ENCODE measurements around the gene PMP22. TPM values are rescaled to one million over a fixed set of nuclear protein-coding genes. Genes with fewer than 3 reads are reported as not detected.

The PMP22 gene
- total and polyA plus RNA-seq, 2 donors, result 12.5 to 74.0 TPM

DNA sequence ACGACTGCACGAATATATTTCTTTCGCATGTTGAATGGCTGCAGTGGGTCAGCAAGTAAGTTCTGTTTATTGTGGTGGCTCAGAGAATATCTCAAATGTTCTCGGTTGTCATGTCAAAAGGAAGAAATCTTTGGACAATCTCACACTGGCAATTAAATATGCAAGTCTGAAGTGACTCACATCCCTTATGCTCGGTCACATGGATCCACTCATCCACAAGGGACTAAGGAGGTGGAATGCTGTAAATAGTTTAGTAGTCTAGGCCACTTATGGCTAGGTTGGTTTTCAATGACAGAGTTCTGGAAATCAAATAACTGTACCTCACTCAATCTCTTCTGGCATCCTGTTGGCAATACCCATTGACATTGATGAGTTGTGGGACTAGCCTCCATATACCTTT, 33.0 kb upstream of the PMP22 start:
- Histone ChIP-seq H3K36me3 (ENCODE audit: control insufficient read depth in 2 of 2, insufficient read depth in 2 of 2, low read length in 1 of 2) (no peaks in the 10 kb centered on the region), H3K4me3 (ENCODE audit: low read length in 2 of 2) (no peak overlapping the region), H3K27me3 (ENCODE audit: control insufficient read depth in 2 of 2, insufficient read depth in 1 of 2, low read length in 1 of 2) (no peaks in the 10 kb centered on the region), H3K27ac (ENCODE audit: low read depth in 1 of 2, low read length in 1 of 2) (no peak overlapping the region), H3K9me3 (ENCODE audit: control insufficient read depth in 2 of 2, insufficient read depth in 1 of 2, low read length in 1 of 2) (no peaks in the 10 kb centered on the region), H3K4me1 (ENCODE audit: control insufficient read depth in 2 of 2, insufficient read depth in 2 of 2, low read length in 2 of 2) (no peaks in the 10 kb centered on the region)
- 89% methylated on average over 5 of the region's 5 CpGs for WGBS
- no peak for DNase-seq (ENCODE audit: low read depth in 6 of 9, low spot score in 9 of 9)

DNA sequence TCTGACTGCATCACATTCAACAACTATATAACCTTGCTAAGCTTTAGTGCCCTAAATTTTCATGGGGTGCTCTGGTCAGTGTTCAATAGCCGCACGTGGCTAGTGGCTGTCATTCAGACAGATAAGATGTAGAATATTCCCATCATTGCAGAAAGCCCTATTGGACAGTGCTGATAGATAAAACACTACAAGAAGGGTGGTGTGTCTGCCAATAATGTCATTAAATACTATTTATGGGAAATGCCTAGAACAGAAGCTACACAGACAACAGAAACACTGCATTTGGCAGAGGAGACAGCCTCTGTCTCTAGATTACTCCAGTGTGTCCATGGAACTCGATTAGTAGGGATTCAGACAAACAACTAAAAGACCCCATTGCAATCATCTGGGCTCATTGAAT, 28.4 kb upstream of the PMP22 start:
- no peaks in the 10 kb centered on the region for H3K4me1 ChIP-seq (ENCODE audit: control insufficient read depth in 2 of 2, insufficient read depth in 2 of 2, low read length in 2 of 2)
- H3K27me3 ChIP-seq (ENCODE audit: control insufficient read depth in 2 of 2, insufficient read depth in 1 of 2, low read length in 1 of 2), result no peaks in the 10 kb centered on the region
- no peaks in the 10 kb centered on the region for H3K36me3 ChIP-seq (ENCODE audit: control insufficient read depth in 2 of 2, insufficient read depth in 2 of 2, low read length in 1 of 2)
- H3K4me3 ChIP-seq (ENCODE audit: low read length in 2 of 2), result no peak overlapping the region
- no peak overlapping the region for H3K27ac ChIP-seq (ENCODE audit: low read depth in 1 of 2, low read length in 1 of 2)
- no peak for DNase-seq (ENCODE audit: low read depth in 6 of 9, low spot score in 9 of 9)
- no peaks in the 10 kb centered on the region for H3K9me3 ChIP-seq (ENCODE audit: control insufficient read depth in 2 of 2, insufficient read depth in 1 of 2, low read length in 1 of 2)
- WGBS, result 89% methylated on average over 3 of the region's 3 CpGs

DNA sequence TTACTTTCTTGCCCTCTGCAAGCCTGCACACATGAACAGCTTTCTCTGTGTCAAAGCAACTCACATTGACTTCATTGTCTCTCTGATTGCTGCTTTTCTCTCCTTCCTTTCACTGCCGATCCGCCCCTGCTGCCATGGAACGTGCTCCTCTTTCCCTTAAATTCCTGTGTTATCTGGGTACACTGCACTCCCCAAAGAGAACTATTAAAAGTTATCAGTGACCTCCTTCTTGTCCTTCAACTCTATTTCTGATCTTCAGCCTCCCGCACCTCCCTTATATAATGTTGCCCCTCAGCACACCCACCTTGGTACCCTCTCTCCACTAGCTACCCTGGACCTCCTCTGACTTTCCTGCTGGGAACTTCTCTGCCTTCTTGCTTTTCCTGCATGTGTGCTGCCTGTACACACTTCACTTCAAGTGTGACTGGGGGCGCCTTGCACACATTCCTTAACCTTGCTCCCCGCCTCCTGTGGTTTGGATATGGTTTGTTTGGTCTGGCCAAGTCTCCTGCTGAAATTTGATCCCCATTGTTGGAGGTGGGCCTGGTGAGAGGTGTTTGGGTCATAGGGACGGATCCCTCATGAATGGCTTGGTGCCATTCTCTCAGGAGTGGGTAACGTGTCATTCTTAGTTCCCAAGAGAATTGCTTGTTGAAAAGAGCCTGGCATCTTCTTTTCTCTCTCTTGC, 26.7 kb upstream of the PMP22 start:
- no peak for DNase-seq (ENCODE audit: low read depth in 6 of 9, low spot score in 9 of 9)
- Histone ChIP-seq H3K9me3 (ENCODE audit: control insufficient read depth in 2 of 2, insufficient read depth in 1 of 2, low read length in 1 of 2) (no peaks in the 10 kb centered on the region), H3K27ac (ENCODE audit: low read depth in 1 of 2, low read length in 1 of 2) (no peak overlapping the region), H3K27me3 (ENCODE audit: control insufficient read depth in 2 of 2, insufficient read depth in 1 of 2, low read length in 1 of 2) (no peaks in the 10 kb centered on the region), H3K4me3 (ENCODE audit: low read length in 2 of 2) (no peak overlapping the region), H3K4me1 (ENCODE audit: control insufficient read depth in 2 of 2, insufficient read depth in 2 of 2, low read length in 2 of 2) (no peaks in the 10 kb centered on the region), H3K36me3 (ENCODE audit: control insufficient read depth in 2 of 2, insufficient read depth in 2 of 2, low read length in 1 of 2) (no peaks in the 10 kb centered on the region)
- WGBS, result 87% methylated on average over 8 of the region's 8 CpGs

GRCh38 chr17:15290605-15291004, 25.5 kb upstream of the PMP22 start:
- no peak overlapping the region for H3K27ac ChIP-seq (ENCODE audit: low read depth in 1 of 2, low read length in 1 of 2)
- 95% methylated on average over 6 of the region's 6 CpGs for WGBS

GRCh38 chr17:15289285-15290183, 24.4 kb upstream of the PMP22 start:
- no peaks in the 10 kb centered on the region for H3K36me3 ChIP-seq (ENCODE audit: control insufficient read depth in 2 of 2, insufficient read depth in 2 of 2, low read length in 1 of 2)
- H3K4me3 ChIP-seq (ENCODE audit: low read length in 2 of 2), result no peak overlapping the region
- DNase-seq (ENCODE audit: low read depth in 6 of 9, low spot score in 9 of 9), result no peak
- no peaks in the 10 kb centered on the region for H3K9me3 ChIP-seq (ENCODE audit: control insufficient read depth in 2 of 2, insufficient read depth in 1 of 2, low read length in 1 of 2)
- no peaks in the 10 kb centered on the region for H3K4me1 ChIP-seq (ENCODE audit: control insufficient read depth in 2 of 2, insufficient read depth in 2 of 2, low read length in 2 of 2)
- WGBS, result 91% methylated on average over 22 of the region's 22 CpGs
- H3K27me3 ChIP-seq (ENCODE audit: control insufficient read depth in 2 of 2, insufficient read depth in 1 of 2, low read length in 1 of 2), result no peaks in the 10 kb centered on the region
- H3K27ac ChIP-seq (ENCODE audit: low read depth in 1 of 2, low read length in 1 of 2), result no peak overlapping the region

More at GRCh38 chr17:15290605-15291004, 25.5 kb upstream of the PMP22 start:
- H3K4me3 ChIP-seq (ENCODE audit: low read length in 2 of 2), result no peak overlapping the region
- DNase-seq (ENCODE audit: low read depth in 6 of 9, low spot score in 9 of 9), result no peak
- H3K4me1 ChIP-seq (ENCODE audit: control insufficient read depth in 2 of 2, insufficient read depth in 2 of 2, low read length in 2 of 2), result no peaks in the 10 kb centered on the region
- H3K27me3 ChIP-seq (ENCODE audit: control insufficient read depth in 2 of 2, insufficient read depth in 1 of 2, low read length in 1 of 2), result no peaks in the 10 kb centered on the region
- H3K9me3 ChIP-seq (ENCODE audit: control insufficient read depth in 2 of 2, insufficient read depth in 1 of 2, low read length in 1 of 2), result no peaks in the 10 kb centered on the region
- H3K36me3 ChIP-seq (ENCODE audit: control insufficient read depth in 2 of 2, insufficient read depth in 2 of 2, low read length in 1 of 2), result no peaks in the 10 kb centered on the region

- no peaks in the 10 kb centered on the region for H3K9me3 ChIP-seq (ENCODE audit: control insufficient read depth in 2 of 2, insufficient read depth in 1 of 2, low read length in 1 of 2)
- no peak overlapping the region for H3K4me3 ChIP-seq (ENCODE audit: low read length in 2 of 2)
- H3K27me3 ChIP-seq (ENCODE audit: control insufficient read depth in 2 of 2, insufficient read depth in 1 of 2, low read length in 1 of 2), result no peaks in the 10 kb centered on the region
- no peak for DNase-seq (ENCODE audit: low read depth in 6 of 9, low spot score in 9 of 9)
- H3K36me3 ChIP-seq (ENCODE audit: control insufficient read depth in 2 of 2, insufficient read depth in 2 of 2, low read length in 1 of 2), result no peaks in the 10 kb centered on the region
- H3K4me1 ChIP-seq (ENCODE audit: control insufficient read depth in 2 of 2, insufficient read depth in 2 of 2, low read length in 2 of 2), result no peaks in the 10 kb centered on the region
- 94% methylated on average over 1 of the region's 1 CpG for WGBS
- no peak overlapping the region for H3K27ac ChIP-seq (ENCODE audit: low read depth in 1 of 2, low read length in 1 of 2)
These were observed 23.7 kb upstream of the PMP22 start for GRCh38 chr17:15288859-15289258.

DNA sequence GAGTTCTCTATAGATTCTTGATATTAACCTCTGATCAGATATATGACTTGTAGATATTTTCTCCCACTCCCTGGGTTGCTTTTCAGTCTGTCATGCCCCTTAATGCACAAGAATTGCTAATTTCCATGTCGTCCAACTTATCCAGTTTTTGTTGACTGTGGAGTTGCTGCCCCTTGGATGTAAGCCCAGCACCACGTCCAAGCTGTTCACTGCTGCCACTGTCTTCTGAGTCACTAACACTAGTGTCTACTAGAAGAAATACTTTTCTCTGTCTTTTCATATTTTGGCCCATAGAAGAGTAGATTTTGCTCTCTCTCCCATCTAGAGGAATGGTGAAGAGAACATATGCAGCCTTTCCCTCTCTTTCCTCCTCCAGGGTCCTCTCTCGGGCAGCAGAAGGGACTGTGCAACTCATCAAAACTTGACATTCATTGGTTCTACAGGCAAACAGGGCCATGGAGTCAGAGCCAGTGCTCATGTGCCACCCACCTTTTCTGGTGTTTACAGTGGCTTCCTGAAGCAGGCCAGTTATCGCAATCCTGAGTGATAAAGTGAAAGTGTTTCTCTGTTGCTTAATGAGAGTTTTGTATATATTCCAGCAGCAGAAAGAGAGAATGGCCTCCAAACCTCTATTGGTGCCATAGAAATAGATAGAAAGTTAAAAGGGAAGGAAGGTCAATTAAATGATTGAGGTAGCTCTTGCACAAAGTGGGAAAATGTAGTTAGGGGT, 22.6 kb upstream of the PMP22 start:
- Histone ChIP-seq H3K36me3 (ENCODE audit: control insufficient read depth in 2 of 2, insufficient read depth in 2 of 2, low read length in 1 of 2) (no peaks in the 10 kb centered on the region), H3K27ac (ENCODE audit: low read depth in 1 of 2, low read length in 1 of 2) (no peak overlapping the region), H3K4me1 (ENCODE audit: control insufficient read depth in 2 of 2, insufficient read depth in 2 of 2, low read length in 2 of 2) (no peaks in the 10 kb centered on the region), H3K4me3 (ENCODE audit: low read length in 2 of 2) (no peak overlapping the region), H3K9me3 (ENCODE audit: control insufficient read depth in 2 of 2, insufficient read depth in 1 of 2, low read length in 1 of 2) (no peaks in the 10 kb centered on the region), H3K27me3 (ENCODE audit: control insufficient read depth in 2 of 2, insufficient read depth in 1 of 2, low read length in 1 of 2) (no peaks in the 10 kb centered on the region)
- no peak for DNase-seq (ENCODE audit: low read depth in 6 of 9, low spot score in 9 of 9)
- 92% methylated on average over 4 of the region's 4 CpGs for WGBS

DNA sequence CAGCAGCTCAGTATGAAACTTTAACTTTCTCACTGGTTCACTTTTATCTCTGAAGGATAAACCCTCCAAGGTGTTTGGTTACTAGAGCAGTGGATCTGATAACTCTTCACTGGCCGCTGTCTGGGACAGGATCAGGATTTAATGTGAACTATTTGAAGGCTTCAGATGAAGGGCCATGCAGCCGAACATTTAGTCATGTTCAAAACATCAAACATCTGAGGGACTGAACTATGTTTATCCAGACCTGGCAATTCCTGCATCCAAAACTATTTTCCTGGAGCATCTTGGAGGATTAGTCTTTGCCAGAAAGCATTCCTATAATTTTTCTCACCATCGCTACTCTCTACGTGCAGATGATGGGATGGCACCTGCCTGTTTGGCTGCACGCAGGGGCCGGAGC, 20.3 kb upstream of the PMP22 start:
- Histone ChIP-seq H3K9me3 (ENCODE audit: control insufficient read depth in 2 of 2, insufficient read depth in 1 of 2, low read length in 1 of 2) (no peaks in the 10 kb centered on the region), H3K36me3 (ENCODE audit: control insufficient read depth in 2 of 2, insufficient read depth in 2 of 2, low read length in 1 of 2) (no peaks in the 10 kb centered on the region), H3K27ac (ENCODE audit: low read depth in 1 of 2, low read length in 1 of 2) (no peak overlapping the region), H3K4me3 (ENCODE audit: low read length in 2 of 2) (no peak overlapping the region), H3K4me1 (ENCODE audit: control insufficient read depth in 2 of 2, insufficient read depth in 2 of 2, low read length in 2 of 2) (no peaks in the 10 kb centered on the region), H3K27me3 (ENCODE audit: control insufficient read depth in 2 of 2, insufficient read depth in 1 of 2, low read length in 1 of 2) (no peaks in the 10 kb centered on the region)
- WGBS, result 96% methylated on average over 6 of the region's 6 CpGs
- no peak for DNase-seq (ENCODE audit: low read depth in 6 of 9, low spot score in 9 of 9)

GRCh38 chr17:15284537-15284936, 19.4 kb upstream of the PMP22 start:
- DNase-seq (ENCODE audit: low read depth in 6 of 9, low spot score in 9 of 9), result no peak
- WGBS, result 64% methylated on average over 2 of the region's 2 CpGs
- Histone ChIP-seq H3K27ac (ENCODE audit: low read depth in 1 of 2, low read length in 1 of 2) (no peak overlapping the region), H3K36me3 (ENCODE audit: control insufficient read depth in 2 of 2, insufficient read depth in 2 of 2, low read length in 1 of 2) (no peaks in the 10 kb centered on the region), H3K4me1 (ENCODE audit: control insufficient read depth in 2 of 2, insufficient read depth in 2 of 2, low read length in 2 of 2) (no peaks in the 10 kb centered on the region), H3K27me3 (ENCODE audit: control insufficient read depth in 2 of 2, insufficient read depth in 1 of 2, low read length in 1 of 2) (no peaks in the 10 kb centered on the region), H3K9me3 (ENCODE audit: control insufficient read depth in 2 of 2, insufficient read depth in 1 of 2, low read length in 1 of 2) (no peaks in the 10 kb centered on the region), H3K4me3 (ENCODE audit: low read length in 2 of 2) (no peak overlapping the region)
